ENCODE data around the gene MARVELD3. TPM values are rescaled to one million over a fixed set of nuclear protein-coding genes. Genes with fewer than 3 reads are reported as not detected.
A peak's percentile ranks its signal among the peaks of the same experiment; 100 is the strongest.

Gene MARVELD3
- total RNA-seq, 4 donors from 2014 or later, result 3.8 to 10.2 (median 6.2) TPM

DNA sequence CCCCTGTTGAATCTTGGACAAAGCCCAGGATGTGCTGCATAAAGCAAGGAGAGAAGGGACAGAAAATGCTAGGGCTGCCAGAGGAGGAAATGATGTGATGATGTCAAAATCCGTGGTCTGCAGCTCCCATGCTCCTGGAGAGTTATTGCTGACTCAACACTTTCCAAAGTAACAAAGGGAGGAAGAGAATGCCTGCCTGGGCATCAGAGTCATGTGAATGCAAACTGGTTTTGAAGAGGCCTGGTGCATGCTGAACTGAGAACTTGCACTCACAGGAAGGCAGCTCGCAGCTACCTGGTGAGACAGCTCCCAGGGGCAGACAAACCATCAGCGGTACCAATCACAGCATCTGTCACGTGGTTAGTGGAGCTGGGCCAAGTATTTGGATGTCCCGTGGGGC, 2.8 kb downstream of the MARVELD3 start:
- Histone ChIP-seq H3K4me3 (no peak overlapping the region), H3K9me3 (no peaks in the 10 kb centered on the region), H3K36me3 (no peaks in the 10 kb centered on the region), H3K4me1 (peaks cover 32% of the 10 kb centered on the region), H3K27ac (peak overlapping the region; percentile 18), H3K27me3 (peaks cover 20% of the 10 kb centered on the region)
- WGBS, result 20% methylated on average over 5 of the region's 5 CpGs
- DNase-seq (ENCODE audit: low spot score in 2 of 2), result no peak
- TF ChIP-seq POLR2A (IDR thresholded peaks at IDR 0.05) (no peak), EP300 (IDR thresholded peaks at IDR 0.05) (no peak), POLR2AphosphoS5 (IDR thresholded peaks at IDR 0.05) (no peak)
- TF ChIP-seq, protein P1, sequence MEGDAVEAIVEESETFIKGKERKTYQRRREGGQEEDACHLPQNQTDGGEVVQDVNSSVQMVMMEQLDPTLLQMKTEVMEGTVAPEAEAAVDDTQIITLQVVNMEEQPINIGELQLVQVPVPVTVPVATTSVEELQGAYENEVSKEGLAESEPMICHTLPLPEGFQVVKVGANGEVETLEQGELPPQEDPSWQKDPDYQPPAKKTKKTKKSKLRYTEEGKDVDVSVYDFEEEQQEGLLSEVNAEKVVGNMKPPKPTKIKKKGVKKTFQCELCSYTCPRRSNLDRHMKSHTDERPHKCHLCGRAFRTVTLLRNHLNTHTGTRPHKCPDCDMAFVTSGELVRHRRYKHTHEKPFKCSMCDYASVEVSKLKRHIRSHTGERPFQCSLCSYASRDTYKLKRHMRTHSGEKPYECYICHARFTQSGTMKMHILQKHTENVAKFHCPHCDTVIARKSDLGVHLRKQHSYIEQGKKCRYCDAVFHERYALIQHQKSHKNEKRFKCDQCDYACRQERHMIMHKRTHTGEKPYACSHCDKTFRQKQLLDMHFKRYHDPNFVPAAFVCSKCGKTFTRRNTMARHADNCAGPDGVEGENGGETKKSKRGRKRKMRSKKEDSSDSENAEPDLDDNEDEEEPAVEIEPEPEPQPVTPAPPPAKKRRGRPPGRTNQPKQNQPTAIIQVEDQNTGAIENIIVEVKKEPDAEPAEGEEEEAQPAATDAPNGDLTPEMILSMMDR (IDR thresholded peaks at IDR 0.05), result no peak

DNA sequence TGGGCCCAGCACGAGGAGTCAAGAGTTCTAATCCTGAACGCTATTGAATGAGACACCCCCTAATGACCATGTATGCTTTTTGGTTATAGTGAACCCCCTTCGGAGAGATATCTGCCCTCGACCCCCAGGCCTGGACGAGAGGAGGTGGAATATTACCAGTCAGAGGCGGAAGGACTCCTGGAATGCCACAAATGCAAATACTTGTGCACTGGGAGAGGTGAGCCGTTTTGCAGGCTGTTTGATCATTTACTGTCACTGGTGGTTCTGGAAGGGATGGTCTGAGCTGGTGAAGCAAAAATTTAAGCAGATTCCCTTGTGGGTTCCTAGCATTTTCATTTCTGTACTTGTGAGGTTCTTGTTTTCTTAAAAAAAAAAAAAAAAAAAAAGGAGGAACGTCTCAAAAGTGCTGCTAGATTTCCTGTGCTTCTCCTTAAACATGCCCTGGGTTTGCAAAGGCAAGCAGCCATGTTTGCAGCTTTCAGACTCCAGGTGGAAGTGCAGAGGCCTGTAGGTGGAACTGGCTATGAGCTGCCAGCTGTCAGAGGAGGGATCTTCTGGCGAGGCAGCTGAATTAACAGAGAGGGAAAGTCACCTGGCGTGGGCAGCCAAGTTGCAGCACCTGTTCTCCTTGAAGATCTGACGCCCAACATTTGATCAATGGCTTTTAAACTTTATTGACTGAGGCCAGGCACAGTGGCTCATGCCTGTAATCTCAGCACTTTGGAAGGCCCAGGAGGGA, 3.5 kb downstream of the MARVELD3 start:
- DNase-seq (ENCODE audit: low spot score in 2 of 2), result no peak
- Histone ChIP-seq H3K9me3 (no peaks in the 10 kb centered on the region), H3K27me3 (peaks cover 20% of the 10 kb centered on the region), H3K36me3 (no peaks in the 10 kb centered on the region), H3K4me1 (peaks cover 32% of the 10 kb centered on the region), H3K27ac (peak overlapping the region; percentile 18), H3K4me3 (no peak overlapping the region)
- no peak for TF ChIP-seq POLR2AphosphoS5 (IDR thresholded peaks at IDR 0.05)
- TF ChIP-seq EP300 (IDR thresholded peaks at IDR 0.05), result no peak
- TF ChIP-seq, protein P1 (IDR thresholded peaks at IDR 0.05), result no peak
- 63% methylated on average over 10 of the region's 11 CpGs for WGBS

DNA sequence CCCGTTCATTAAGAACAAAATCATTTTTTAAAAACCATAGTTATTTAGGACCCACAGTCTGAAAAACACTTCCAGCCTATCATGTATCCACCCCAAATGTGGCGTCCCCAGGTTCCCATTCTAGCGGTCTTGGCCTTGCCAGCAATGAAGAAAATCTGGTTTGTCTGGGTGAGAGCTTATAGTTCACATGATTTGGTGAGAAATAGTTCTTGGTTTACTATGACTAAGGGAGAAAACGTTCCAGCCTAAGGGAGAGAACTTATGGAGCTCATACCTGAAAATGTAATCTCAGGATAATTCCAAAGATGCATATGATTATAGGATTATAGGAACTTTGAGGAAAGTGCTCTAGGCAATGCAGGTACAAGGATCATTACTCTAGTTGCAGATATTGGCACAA, 4.8 kb downstream of the MARVELD3 start:
- H3K4me3 ChIP-seq, result no peak overlapping the region
- WGBS, result 65% methylated on average over 4 of the region's 4 CpGs
- no peaks in the 10 kb centered on the region for H3K9me3 ChIP-seq
- H3K27me3 ChIP-seq, result peaks cover 16% of the 10 kb centered on the region
- no peak overlapping the region for H3K27ac ChIP-seq
- TF ChIP-seq, protein P1 (IDR thresholded peaks at IDR 0.05), result no peak
- TF ChIP-seq POLR2A (IDR thresholded peaks at IDR 0.05) (no peak), EP300 (IDR thresholded peaks at IDR 0.05) (no peak), POLR2AphosphoS5 (IDR thresholded peaks at IDR 0.05) (no peak)
- no peaks in the 10 kb centered on the region for H3K36me3 ChIP-seq
- DNase-seq (ENCODE audit: low spot score in 2 of 2), result no peak
- H3K4me1 ChIP-seq, result peaks cover 29% of the 10 kb centered on the region

DNA sequence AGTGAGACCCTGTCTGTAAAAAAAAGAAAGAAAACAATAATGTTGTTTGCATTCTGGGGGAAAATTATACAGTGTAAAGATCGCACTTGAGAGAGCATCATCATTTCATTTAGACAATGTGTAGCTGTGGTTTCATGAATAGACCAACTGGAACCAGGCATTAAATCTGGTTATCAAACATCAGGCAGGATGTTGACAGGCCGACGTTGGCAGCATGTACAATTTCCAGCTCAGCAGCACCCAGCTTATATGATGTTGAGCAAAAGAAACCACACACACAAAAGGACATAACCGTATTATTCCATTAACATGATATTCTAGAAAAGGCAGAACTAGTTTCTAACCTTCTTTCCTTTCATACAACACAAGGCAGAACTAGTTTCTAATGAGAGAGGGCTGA, 5.8 kb downstream of the MARVELD3 start:
- TF ChIP-seq EP300 (IDR thresholded peaks at IDR 0.05), result no peak
- TF ChIP-seq POLR2AphosphoS5 (IDR thresholded peaks at IDR 0.05), result no peak
- no peak for TF ChIP-seq POLR2A (IDR thresholded peaks at IDR 0.05)
- TF ChIP-seq, protein P1 (IDR thresholded peaks at IDR 0.05), result no peak
- WGBS, result 65% methylated on average over 4 of the region's 4 CpGs
- no peak overlapping the region for H3K4me3 ChIP-seq
- no peak for DNase-seq (ENCODE audit: low spot score in 2 of 2)
- no peak overlapping the region for H3K27ac ChIP-seq
- H3K4me1 ChIP-seq, result peaks cover 20% of the 10 kb centered on the region
- no peaks in the 10 kb centered on the region for H3K9me3 ChIP-seq
- no peaks in the 10 kb centered on the region for H3K36me3 ChIP-seq
- peaks cover 6% of the 10 kb centered on the region for H3K27me3 ChIP-seq

DNA sequence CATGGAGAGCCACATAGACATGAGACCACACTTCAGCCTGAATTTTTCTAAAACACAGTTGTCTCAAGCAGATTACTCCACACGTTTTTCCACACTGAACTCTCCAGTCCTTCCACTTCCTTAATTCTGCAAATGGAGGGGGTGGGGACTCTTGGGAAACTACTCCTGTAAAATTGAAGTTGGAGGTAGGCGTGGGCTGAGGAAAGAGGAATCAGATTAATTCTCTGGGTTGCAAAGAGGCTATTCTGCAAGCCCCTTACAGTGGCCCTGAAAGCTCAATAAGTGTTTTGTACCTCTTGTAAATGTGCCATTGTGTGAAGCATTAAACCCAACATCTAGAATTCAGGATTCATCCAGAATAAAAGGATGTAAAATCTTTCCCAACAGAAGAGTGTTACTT, 9.6 kb downstream of the MARVELD3 start:
- Histone ChIP-seq H3K4me1 (no peaks in the 10 kb centered on the region), H3K27me3 (no peaks in the 10 kb centered on the region), H3K4me3 (no peak overlapping the region), H3K9me3 (no peaks in the 10 kb centered on the region), H3K27ac (no peak overlapping the region), H3K36me3 (peaks cover 4% of the 10 kb centered on the region)
- TF ChIP-seq, protein P1 (IDR thresholded peaks at IDR 0.05), result no peak
- TF ChIP-seq POLR2A (IDR thresholded peaks at IDR 0.05) (no peak), EP300 (IDR thresholded peaks at IDR 0.05) (no peak), POLR2AphosphoS5 (IDR thresholded peaks at IDR 0.05) (no peak)
- WGBS, result 53% methylated on average over 2 of the region's 2 CpGs
- DNase-seq (ENCODE audit: low spot score in 2 of 2), result no peak
